Spleen (tissue), 11 donors: ENCODE results near the gene SUPT3H. TPM values are rescaled to one million over a fixed set of nuclear protein-coding genes. Genes with fewer than 3 reads are reported as not detected.

Experiments
- DNase-seq: peaks from one replicate; pipeline ENCODE4 v3.0.0-alpha.2; 2020
- H3K27ac ChIP-seq, 8 donors: fragments of 200-600 bp; sonication (generic) in 7 of 8; 1 replicate in 4 of 8; 2 replicates in 4 of 8; pipeline versions ENCODE4 v1.5.0 to v1.8.0; 2016 to 2021; ENCODE audit warnings: inconsistent platforms in 4 of 8, mild to moderate bottlenecking in 4 of 8, moderate library complexity in 1 of 8
- H3K27me3 ChIP-seq, 7 donors: fragments of 200-600 bp; sonication (generic) in 6 of 7; replicated peaks in 1 of 7; 1 replicate in 4 of 7; 2 replicates in 3 of 7; pipeline versions ENCODE4 v1.5.0 to v1.8.0; 2016 to 2021; ENCODE audit warnings: inconsistent platforms in 3 of 7, mild to moderate bottlenecking in 1 of 7
- H3K36me3 ChIP-seq, 6 donors: fragments of 200-600 bp; sonication (generic) in 5 of 6; 1 replicate in 4 of 6; 2 replicates in 2 of 6; pipeline versions ENCODE4 v1.5.0 to v1.8.0; 2016 to 2021; ENCODE audit warnings: inconsistent platforms in 2 of 6
- H3K4me1 ChIP-seq, 6 donors: fragments of 200-600 bp; sonication (generic) in 5 of 6; 1 replicate in 3 of 6; 2 replicates in 3 of 6; pipeline versions ENCODE4 v1.5.0 to v1.8.0; 2016 to 2021; ENCODE audit warnings: inconsistent platforms in 3 of 6
- H3K4me3 ChIP-seq, 8 donors: fragments of 200-600 bp; sonication (generic) in 7 of 8; 1 replicate in 4 of 8; 2 replicates in 4 of 8; pipeline versions ENCODE4 v1.5.0 to v1.8.0; 2016 to 2021; ENCODE audit warnings: inconsistent platforms in 4 of 8, mild to moderate bottlenecking in 4 of 8, moderate library complexity in 2 of 8
- H3K9me3 ChIP-seq, 8 donors: fragments of 200-600 bp; sonication (generic) in 7 of 8; 1 replicate in 4 of 8; 2 replicates in 4 of 8; pipeline versions ENCODE4 v1.5.0 to v1.8.0; 2016 to 2021; ENCODE audit warnings: inconsistent platforms in 4 of 8
- POLR2A ChIP-seq, 3 donors: fragments of 450-650 bp; IDR thresholded peaks; one replicate each; pipeline ENCODE4 v1.5.1; 2017; ENCODE audit warnings: antibody characterized with exemption in 3 of 3, mild to moderate bottlenecking in 1 of 3
- POLR2AphosphoS5 ChIP-seq, 3 donors: sonication (generic); formaldehyde crosslinking; IDR thresholded peaks; one replicate each; pipeline ENCODE4 v1.5.1; 2017; ENCODE audit warnings: antibody characterized with exemption in 3 of 3
- WGBS, 5 donors: extraction: QIAGEN DNeasy Blood & Tissue Kit in 3 of 5; methylation state at CpG; one replicate each; pipeline versions ENCODE4 v1.1.5 to v1.1.7; 2013 to 2018; 5-methylcytosine and 5-hydroxymethylcytosine counted together
- intact Hi-C: fragments of 100-400 bp; cut with DNase I; formaldehyde crosslinking; loops from one replicate; pipeline ENCODE4 v1.15.0; 2023; ENCODE audit warnings: low total_unique reads
- polyA plus RNA-seq, 3 donors: library from polyadenylated mRNA; stranded (reverse); fragments of 200-250 nt; gene quantifications; one replicate each; pipeline ENCODE4 v1.2.1, GENCODE V29; 2013
- total RNA-seq, 7 donors: library from RNA; depleted of rRNA in 3 of 7; stranded (reverse); fragments of >200 nt in 3 of 7; fragmentation: NEBNext Ultra II Directional in 4 of 7; extraction: Animal tissue kit (Norgen Biotek cat#: 25700) in 4 of 7; gene quantifications; one replicate each; pipeline versions ENCODE4 v1.1.0 to v1.2.1, GENCODE V29; 2016 to 2021
- TF ChIP-seq, protein P1 (sequence below), 11 experiments: fragments of 200-600 bp in 7 of 11; fragments of 450-650 bp in 4 of 11; sonication (generic) in 4 of 11; IDR thresholded peaks in 8 of 11; conservative IDR thresholded peaks in 3 of 11; 1 replicate in 7 of 11; 2 replicates in 4 of 11; pipeline versions ENCODE4 v1.4.0 to v1.8.0; 2016 to 2021; ENCODE audit warnings: antibody characterized with exemption in 11 of 11, inconsistent platforms in 4 of 11, mild to moderate bottlenecking in 1 of 11
- donor health status: healthy with polysubstance abuse.
- donor health status: DM: no; HTN: no; CAD: no; lungs with moderate emphysema.
- donor health status: DM: no; HTN: no; CAD: no.
- donor health status: Bipolar disorder and iron deficiency.
- donor health status: healthy.
- donor health status: DM: no; HTN: no; CAD: no.
- donor health status: DM: yes; HTN: yes; CAD: no.

SUPT3H gene
- total and polyA plus RNA-seq, 10 donors, result 3.1 to 16.8 (median 6.2) TPM

DNA sequence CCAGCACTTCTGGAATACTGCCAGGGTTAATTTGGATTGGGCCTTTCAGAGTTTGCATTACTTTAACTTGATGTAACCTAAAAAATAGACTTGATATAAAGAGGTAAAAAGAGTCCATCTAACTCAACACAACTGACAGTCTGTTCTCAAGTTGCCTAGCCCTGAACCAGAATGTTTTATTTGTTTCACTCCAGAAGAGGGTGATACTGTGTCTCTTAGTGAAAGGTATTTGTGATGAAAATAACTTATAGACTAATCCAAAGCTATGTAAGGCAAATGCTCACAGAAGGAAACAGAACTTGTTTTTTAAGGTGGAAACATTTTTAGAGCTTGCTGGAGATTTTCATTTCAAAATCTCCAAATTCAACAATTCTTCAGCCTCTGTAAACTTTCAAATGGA, 518.7 kb downstream of the SUPT3H start:
- TF ChIP-seq, protein P1, sequence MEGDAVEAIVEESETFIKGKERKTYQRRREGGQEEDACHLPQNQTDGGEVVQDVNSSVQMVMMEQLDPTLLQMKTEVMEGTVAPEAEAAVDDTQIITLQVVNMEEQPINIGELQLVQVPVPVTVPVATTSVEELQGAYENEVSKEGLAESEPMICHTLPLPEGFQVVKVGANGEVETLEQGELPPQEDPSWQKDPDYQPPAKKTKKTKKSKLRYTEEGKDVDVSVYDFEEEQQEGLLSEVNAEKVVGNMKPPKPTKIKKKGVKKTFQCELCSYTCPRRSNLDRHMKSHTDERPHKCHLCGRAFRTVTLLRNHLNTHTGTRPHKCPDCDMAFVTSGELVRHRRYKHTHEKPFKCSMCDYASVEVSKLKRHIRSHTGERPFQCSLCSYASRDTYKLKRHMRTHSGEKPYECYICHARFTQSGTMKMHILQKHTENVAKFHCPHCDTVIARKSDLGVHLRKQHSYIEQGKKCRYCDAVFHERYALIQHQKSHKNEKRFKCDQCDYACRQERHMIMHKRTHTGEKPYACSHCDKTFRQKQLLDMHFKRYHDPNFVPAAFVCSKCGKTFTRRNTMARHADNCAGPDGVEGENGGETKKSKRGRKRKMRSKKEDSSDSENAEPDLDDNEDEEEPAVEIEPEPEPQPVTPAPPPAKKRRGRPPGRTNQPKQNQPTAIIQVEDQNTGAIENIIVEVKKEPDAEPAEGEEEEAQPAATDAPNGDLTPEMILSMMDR (IDR thresholded peaks at IDR 0.05 in 8 of 11, conservative IDR thresholded peaks at IDR 0.05 in 3 of 11), result no peak
- no peak for TF ChIP-seq POLR2A (IDR thresholded peaks at IDR 0.05)
- no peak for TF ChIP-seq POLR2AphosphoS5 (IDR thresholded peaks at IDR 0.05)
- no peaks in the 10 kb centered on the region for H3K9me3 ChIP-seq
- no peak overlapping the region for H3K27ac ChIP-seq
- DNase-seq, result no peak
- H3K36me3 ChIP-seq, result no peaks in the 10 kb centered on the region
- intact Hi-C loops, result no loop called here
- H3K4me1 ChIP-seq, result peaks cover 0 to 13% (median 5%) of the 10 kb centered on the region in 6 donors
- no peaks in the 10 kb centered on the region for H3K27me3 ChIP-seq
- H3K4me3 ChIP-seq, result no peak overlapping the region

DNA sequence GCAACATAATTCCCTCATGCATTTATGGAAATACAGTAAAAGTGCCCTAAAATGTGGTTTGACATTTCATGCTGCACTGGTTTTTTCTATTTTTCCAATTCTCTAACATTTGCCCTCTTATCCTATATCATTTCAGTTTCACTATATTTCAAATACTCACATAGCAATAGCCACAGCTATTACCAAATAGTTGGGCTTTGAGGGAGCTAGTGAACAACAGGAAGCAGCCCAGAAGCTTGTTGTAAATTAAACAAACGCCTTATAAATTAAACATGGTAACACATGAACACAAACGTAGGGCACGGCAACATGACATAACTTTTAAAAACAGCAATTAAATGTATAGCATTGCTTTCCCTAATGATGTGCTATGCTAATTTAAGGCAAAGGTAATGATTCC, 521.3 kb downstream of the SUPT3H start:
- Histone ChIP-seq H3K4me1 (peaks cover 0 to 13% (median 5%) of the 10 kb centered on the region in 6 donors), H3K36me3 (no peaks in the 10 kb centered on the region), H3K9me3 (no peaks in the 10 kb centered on the region), H3K27me3 (no peaks in the 10 kb centered on the region), H3K4me3 (no peak overlapping the region), H3K27ac (no peak overlapping the region)
- no peak for DNase-seq
- 37 to 68% (median 55%) methylated on average over 3 of the region's 3 CpGs for WGBS, 5 donors
- TF ChIP-seq, protein P1 (IDR thresholded peaks at IDR 0.05 in 8 of 11, conservative IDR thresholded peaks at IDR 0.05 in 3 of 11), result no peak
- TF ChIP-seq POLR2AphosphoS5 (IDR thresholded peaks at IDR 0.05) (no peak), POLR2A (IDR thresholded peaks at IDR 0.05) (no peak)
- intact Hi-C loops, result no loop called here

DNA sequence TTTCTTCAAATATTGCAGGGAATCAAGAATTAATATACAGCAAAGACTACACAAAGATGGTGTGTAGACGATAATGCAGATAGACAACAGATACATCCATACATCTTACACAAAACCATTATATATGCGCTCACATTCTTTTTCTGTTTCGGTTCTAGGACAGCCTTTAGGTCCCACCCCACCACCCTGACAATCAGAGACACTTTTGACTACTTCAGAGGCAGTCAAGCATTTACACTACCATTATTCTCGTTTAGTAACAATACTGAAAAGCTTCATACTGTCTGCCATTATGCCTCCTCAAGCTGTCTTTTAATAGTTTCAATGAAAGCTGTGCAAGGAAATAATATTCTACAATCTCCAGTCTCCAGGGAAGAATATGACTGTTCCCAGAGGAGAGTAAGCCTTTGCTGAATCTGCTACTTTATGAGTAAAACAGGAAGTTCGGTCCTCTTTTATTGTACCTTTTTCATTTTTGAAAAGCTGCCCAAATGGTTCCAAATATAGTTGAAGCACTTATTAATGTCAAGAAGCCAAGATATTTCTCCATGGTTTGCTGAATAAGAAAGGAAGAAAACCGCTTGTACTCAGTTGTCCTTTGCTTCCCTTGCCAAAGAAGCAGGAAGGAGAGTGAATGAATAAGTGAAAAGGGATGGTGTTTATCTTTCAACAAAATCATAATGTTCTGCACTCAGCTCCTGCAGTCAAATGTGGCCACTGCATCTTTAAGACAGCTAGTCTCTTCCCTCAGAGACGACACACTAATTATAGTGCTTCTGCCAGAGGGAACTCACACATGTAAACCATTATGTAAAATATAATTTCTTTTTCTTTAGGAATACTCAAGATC, 521.9 kb downstream of the SUPT3H start:
- no peak for DNase-seq
- TF ChIP-seq POLR2A (IDR thresholded peaks at IDR 0.05), result no peak
- TF ChIP-seq, protein P1 (IDR thresholded peaks at IDR 0.05 in 8 of 11, conservative IDR thresholded peaks at IDR 0.05 in 3 of 11), result no peak
- no peak for TF ChIP-seq POLR2AphosphoS5 (IDR thresholded peaks at IDR 0.05)
- Histone ChIP-seq H3K27me3 (no peaks in the 10 kb centered on the region), H3K4me1 (peaks cover 0 to 13% (median 5%) of the 10 kb centered on the region in 6 donors), H3K9me3 (no peaks in the 10 kb centered on the region), H3K27ac (no peak overlapping the region), H3K36me3 (no peaks in the 10 kb centered on the region), H3K4me3 (no peak overlapping the region)
- intact Hi-C loops, result no loop called here
- WGBS, 5 donors, result 52 to 68% (median 60%) methylated on average over 7 of the region's 7 CpGs

DNA sequence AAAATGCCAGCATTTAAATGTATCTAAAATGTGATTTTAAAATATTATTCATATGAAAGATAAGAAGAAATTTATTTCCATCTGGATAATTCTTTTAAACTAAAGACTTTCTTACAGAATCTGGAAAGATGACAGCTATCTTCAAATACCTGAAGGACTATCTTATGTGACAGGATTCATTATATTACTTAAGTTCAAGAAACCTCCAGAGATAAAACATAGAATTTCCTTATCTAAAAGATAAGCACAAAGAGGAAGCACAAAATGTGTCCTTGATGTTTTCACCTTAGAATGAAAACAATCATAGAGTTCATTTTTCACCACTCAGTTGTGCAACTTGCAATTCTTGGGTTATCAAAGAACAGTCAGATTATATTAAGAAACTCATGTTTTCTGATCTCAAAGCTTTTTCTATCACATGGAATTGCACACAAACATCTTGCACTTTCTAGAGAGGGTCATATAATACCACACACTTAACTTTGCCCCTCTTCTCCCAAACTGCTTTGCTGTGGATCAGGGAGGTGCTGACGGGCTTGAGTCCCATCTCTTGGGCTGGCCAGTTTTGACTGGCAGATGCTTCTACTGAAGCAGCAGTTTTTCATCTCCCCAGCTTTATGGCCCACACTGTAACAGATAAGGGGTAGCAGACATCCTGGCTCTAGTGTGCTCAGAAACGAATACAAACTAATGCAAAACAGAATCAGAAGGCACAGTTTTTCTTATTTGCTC, 522.9 kb downstream of the SUPT3H start:
- intact Hi-C loops, result no loop called here
- H3K36me3 ChIP-seq, result no peaks in the 10 kb centered on the region
- H3K27me3 ChIP-seq, result no peaks in the 10 kb centered on the region
- H3K27ac ChIP-seq, result no peak overlapping the region
- 59 to 82% (median 76%) methylated on average over 2 of the region's 2 CpGs for WGBS, 5 donors
- DNase-seq, result no peak
- H3K4me1 ChIP-seq, result peaks cover 0 to 13% (median 5%) of the 10 kb centered on the region in 6 donors
- H3K9me3 ChIP-seq, result no peaks in the 10 kb centered on the region
- TF ChIP-seq, protein P1 (IDR thresholded peaks at IDR 0.05 in 8 of 11, conservative IDR thresholded peaks at IDR 0.05 in 3 of 11), result no peak
- no peak for TF ChIP-seq POLR2A (IDR thresholded peaks at IDR 0.05)
- TF ChIP-seq POLR2AphosphoS5 (IDR thresholded peaks at IDR 0.05), result no peak
- no peak overlapping the region for H3K4me3 ChIP-seq
